Gastroesophageal sphincter (tissue), 3 donors: ENCODE data around the gene NUP160.

ENCODE experiments used
- POLR2A ChIP-seq, 2 donors: fragments of 450-650 bp; IDR thresholded peaks; one replicate each; pipeline ENCODE4 v1.6.1; 2017; ENCODE audit warnings: antibody characterized with exemption in 2 of 2, mild to moderate bottlenecking in 2 of 2, moderate library complexity in 1 of 2
- POLR2AphosphoS5 ChIP-seq: sonication (generic); formaldehyde crosslinking; IDR thresholded peaks from one replicate; pipeline ENCODE4 v1.6.1; 2017; ENCODE audit warnings: antibody characterized with exemption
- TF ChIP-seq, protein P1 (sequence below), 4 experiments: fragments of 200-600 bp in 2 of 4; fragments of 450-650 bp in 2 of 4; sonication (generic) in 1 of 4; IDR thresholded peaks; one replicate each; pipeline ENCODE4 v1.5.1; 2017 to 2019; ENCODE audit warnings: antibody characterized with exemption in 4 of 4, mild to moderate bottlenecking in 2 of 4, moderate library complexity in 2 of 4

DNA sequence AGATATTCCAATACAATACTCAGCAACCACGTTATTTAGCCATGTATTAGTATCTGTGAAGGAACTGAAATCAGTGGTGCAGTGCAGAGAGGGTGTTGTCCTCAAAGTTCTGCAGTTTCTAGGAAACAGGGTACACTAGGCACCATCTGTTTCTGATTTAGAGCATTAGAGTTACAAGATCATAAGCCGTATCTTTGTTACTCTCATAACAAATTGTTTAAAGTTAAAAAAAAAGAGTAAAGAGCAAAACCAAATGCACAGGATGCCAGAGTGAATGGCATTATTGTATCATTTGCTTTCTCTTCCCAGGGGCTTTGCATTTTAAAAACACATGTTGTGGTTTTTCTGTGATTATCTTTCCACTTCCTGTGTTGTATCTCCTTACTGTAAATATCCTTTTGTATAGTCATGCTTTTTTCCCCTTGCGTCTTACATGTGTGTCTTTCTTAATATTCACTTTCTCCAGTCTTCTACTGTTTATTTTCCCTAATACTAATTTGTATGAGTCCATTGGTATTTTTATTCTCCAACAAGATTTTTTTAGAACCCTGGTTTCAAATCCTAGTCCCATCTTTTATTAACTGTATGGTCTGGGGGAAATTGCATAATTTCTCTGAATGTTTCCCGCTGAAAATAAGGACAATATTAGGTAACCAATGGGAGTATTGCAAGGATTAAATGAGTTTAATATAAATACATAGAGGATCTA is 15.2 kb upstream of the NUP160 start:
- TF ChIP-seq POLR2A (IDR thresholded peaks at IDR 0.05) (no peak), POLR2AphosphoS5 (no peak)
- TF ChIP-seq, protein P1, sequence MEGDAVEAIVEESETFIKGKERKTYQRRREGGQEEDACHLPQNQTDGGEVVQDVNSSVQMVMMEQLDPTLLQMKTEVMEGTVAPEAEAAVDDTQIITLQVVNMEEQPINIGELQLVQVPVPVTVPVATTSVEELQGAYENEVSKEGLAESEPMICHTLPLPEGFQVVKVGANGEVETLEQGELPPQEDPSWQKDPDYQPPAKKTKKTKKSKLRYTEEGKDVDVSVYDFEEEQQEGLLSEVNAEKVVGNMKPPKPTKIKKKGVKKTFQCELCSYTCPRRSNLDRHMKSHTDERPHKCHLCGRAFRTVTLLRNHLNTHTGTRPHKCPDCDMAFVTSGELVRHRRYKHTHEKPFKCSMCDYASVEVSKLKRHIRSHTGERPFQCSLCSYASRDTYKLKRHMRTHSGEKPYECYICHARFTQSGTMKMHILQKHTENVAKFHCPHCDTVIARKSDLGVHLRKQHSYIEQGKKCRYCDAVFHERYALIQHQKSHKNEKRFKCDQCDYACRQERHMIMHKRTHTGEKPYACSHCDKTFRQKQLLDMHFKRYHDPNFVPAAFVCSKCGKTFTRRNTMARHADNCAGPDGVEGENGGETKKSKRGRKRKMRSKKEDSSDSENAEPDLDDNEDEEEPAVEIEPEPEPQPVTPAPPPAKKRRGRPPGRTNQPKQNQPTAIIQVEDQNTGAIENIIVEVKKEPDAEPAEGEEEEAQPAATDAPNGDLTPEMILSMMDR (IDR thresholded peaks at IDR 0.05) = no peak
